GM12872 (cell line): ENCODE data around the gene DCLK1.
A peak's percentile ranks its signal among the peaks of the same experiment; 100 is the strongest.

Experiments
- TF ChIP-seq, protein P1 (sequence below): IDR thresholded peaks from 3 replicates; pipeline ENCODE4 v1.5.1; 2011; ENCODE audit warnings: low read depth, mild to moderate bottlenecking, low read length, moderate library complexity; ENCODE audit not compliant: insufficient read depth

The DCLK1 gene

DNA sequence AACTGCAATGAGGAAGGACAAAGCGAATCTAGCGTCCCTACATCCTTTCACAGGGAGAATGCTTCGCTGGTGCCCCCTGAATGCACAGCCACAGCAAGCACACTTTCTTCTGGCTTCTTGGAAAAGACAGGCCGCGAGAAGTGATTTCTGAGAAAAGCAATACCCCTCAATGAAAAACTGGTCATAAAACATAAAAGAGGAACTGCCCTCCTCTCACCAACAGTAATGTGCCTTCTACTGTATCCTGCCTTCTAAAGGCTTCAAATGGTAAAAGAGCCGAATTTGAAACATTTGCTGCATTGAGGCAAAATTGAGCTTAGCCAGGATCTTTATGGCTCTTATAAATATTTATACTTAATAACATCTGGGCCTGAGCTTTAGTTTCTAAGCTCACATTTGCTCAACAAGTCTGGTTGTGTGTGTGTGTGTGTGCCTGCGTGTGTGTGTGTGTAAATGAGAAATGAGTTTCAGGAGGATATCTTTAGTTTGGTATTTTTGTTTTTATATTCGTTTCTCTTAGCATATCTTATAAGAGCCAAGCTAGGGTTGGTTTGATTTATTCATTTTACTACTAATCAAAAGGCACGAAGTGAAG lies 408.6 kb downstream of the DCLK1 start:
- TF ChIP-seq, protein P1, sequence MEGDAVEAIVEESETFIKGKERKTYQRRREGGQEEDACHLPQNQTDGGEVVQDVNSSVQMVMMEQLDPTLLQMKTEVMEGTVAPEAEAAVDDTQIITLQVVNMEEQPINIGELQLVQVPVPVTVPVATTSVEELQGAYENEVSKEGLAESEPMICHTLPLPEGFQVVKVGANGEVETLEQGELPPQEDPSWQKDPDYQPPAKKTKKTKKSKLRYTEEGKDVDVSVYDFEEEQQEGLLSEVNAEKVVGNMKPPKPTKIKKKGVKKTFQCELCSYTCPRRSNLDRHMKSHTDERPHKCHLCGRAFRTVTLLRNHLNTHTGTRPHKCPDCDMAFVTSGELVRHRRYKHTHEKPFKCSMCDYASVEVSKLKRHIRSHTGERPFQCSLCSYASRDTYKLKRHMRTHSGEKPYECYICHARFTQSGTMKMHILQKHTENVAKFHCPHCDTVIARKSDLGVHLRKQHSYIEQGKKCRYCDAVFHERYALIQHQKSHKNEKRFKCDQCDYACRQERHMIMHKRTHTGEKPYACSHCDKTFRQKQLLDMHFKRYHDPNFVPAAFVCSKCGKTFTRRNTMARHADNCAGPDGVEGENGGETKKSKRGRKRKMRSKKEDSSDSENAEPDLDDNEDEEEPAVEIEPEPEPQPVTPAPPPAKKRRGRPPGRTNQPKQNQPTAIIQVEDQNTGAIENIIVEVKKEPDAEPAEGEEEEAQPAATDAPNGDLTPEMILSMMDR, result no peak

DNA sequence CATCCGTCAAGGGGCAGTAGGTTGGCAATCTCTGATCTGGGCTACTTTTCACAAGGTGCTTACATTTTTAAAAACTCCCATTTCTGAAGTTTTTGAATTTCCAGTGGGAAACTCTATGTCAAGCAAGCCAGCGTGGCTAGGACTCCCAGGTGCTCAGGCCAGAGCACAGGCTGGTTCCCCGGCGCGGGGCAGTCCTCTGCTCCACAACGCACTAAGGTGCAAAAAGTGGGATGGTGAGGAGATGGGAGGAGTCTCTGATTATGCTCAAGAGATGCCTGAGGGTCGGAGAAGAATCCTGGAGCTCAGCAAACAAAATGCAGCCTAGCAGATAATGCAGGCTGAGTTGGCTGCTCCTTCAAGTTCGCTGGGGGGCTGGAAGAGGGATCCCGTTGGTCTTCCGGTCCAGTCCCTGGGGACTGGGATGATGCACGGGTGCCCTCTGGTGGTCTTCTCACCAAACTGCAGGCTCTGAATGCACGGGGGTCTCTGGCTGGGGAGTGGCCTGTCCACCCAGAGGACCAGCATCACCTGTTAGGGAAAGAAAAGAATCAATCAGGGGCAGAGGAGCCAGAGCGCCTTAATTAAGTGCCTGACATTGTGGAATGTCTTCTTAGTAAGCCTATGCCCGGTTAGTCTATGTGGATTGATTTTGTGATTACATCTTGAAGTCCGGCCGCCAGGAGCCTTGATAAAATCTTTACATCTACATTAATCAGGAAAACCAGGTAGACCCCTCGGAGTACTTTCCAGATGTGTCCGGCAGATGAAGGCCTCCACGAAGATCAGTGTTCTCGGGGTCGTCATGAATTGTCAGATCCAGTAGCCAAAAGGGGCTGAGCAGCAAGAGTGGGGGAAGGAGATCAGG lies 410.3 kb downstream of the DCLK1 start:
- TF ChIP-seq, protein P1, result peak; percentile 96

DNA sequence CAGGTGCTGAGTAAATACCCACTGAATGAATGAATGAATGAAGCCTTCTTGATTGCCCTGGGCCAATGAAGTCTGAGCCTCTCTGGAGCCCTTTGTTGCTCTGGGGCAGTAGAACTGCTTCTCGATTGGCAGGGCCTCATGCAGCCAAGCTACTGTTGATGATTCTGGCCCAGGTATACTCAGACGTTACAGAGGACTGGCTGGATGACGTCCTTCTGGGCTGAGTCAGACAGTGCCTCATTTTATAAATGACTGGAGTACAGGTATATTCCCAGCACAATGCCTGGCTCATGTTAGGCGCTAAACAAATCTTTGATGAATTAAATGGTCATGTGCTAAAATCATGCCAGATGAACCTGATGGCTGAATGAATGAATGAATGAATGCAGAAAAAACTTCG lies 410.9 kb downstream of the DCLK1 start:
- TF ChIP-seq, protein P1, result no peak
